Measurements from ENCODE around the gene MCTP2.

DNA sequence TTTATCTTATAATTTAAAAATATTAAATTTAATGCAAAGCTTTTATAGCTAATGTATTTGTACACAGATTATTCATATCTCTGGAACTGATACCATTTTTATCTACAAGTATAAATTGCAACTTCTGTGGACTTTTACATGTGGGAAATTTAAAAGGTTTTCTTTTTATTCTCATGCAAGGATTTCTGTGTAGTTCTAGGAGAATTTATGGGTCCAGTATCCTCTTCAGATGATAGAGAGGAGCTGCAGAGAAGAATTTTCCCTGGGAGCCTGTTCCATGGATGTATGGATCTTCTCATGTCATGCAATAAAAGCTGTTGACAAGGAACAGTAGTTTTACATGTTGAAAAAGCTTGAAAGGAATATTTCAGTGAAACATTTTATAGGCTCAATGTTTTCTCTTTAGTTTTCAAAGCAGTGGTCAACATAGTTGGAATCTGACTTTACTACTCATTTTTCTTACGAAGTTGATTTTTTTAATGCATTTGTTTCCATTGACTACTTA lies 119.7 kb downstream of the MCTP2 start:
- no peak for TF ChIP-seq YY1 (IDR thresholded peaks at IDR 0.05; ENCODE audit: insufficient read depth, insufficient read length)
- TF ChIP-seq ZNF274 (IDR thresholded peaks at IDR 0.05; ENCODE audit: low read depth, low read length), result no peak
